Frontal cortex (tissue), 4 donors: ENCODE measurements around the gene PCP4L1. TPM values are rescaled to one million over a fixed set of nuclear protein-coding genes. Genes with fewer than 3 reads are reported as not detected.
"Not testable (repeated sequence)": the region's sequence is repeated elsewhere in the genome, so short reads cannot be mapped to it uniquely, and the experiment has no call there.

ENCODE experiments used
- DNase-seq, 2 donors: peaks; one replicate each; pipeline ENCODE4 v3.0.0; 2012; ENCODE audit warnings: low spot score in 2 of 2
- FAIRE-seq: peaks from 2 replicates; lab custom pipeline; 2012; peaks lifted over from hg19 to GRCh38; lab: Jason Lieb, UNC
- total RNA-seq: library from RNA; depleted of rRNA; stranded (reverse); fragments of >200 nt; gene quantifications from one replicate; pipeline ENCODE4 v1.2.3, GENCODE V29; 2014
- donor health status: control.
- donor health status: control.
- donor health status: control.

The PCP4L1 gene
- total RNA-seq: 6.9 TPM

- DNase-seq (peak; percentile 68 to 77), FAIRE-seq (no peak)
These were observed at the start of gene PCP4L1 for GRCh38 chr1:161258439-161259344. TSS of gene PCP4L1 (plus strand) at chr1:161258745. CDS start at chr1:161258975, 230 bp downstream.

DNA sequence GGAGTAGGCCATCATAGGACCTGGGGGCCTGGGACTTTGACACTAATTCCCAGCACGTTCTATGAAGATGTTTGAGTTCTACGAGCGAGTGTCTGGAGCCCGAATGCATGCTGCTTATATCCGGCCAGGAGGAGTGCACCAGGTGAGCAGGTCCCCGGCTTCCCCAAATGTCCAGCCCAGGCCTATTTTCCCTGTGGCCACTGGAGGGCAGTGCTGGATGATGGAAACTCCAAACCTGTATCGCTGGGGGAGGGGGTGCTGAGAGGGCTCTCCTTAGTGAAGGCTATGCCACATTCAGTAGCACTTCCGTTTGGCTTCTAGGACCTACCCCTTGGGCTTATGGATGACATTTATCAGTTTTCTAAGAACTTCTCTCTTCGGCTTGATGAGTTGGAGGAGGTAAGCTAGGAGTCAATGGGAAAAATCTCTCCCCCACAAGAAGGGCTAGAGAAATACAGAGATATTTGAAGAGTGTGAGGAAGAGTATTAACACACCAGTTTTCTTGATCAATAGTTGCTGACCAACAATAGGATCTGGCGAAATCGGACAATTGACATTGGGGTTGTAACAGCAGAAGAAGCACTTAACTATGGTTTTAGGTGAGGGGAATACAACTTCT, 48.6 kb upstream of the PCP4L1 start:
- DNase-seq (peak in 1 of 2 donors; percentile 73), FAIRE-seq (no peak)

DNA sequence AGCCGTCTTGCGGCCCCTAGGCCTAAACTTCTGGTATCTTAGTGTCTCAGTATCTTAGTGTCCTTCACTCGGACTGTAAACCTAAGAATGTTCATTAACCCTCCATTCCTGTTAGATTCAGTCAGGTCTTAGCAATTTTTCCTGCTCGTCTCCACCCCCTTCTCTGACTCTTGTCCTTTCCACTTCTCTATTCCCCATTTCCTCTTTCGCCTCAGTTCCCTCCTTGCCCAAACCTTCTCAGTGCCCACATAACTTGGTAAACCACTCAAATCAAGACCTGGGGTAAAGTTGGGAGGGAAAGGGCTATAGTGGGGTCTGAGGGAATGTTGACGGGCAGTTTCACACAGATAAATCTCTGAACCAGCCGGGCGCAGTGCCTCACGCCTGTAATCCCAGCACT, 44.2 kb upstream of the PCP4L1 start:
- FAIRE-seq (no peak), DNase-seq (no peak)

DNA sequence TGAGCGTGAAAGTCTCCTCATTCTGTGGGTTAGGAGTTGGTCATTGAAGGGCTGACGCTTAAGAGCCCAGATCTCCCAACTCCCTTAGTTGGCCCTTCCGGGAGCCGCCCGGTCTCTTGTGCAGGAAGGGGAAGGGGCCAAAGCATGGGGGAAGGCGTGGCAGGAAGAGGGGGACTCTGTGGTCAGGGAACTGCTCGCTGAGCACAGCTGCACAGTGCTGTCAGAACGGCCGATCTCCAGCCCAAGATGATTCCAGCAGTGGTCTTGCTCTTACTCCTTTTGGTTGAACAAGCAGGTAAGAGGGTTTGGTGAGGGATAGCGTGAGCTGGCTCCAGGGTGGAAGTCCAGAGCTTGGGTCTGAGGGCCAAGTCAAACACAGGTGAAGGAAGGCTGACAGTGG, 43.5 kb upstream of the PCP4L1 start, which contains the start of gene FCER1G:
TSS of gene FCER1G (plus strand) at position 220 of the 400 bp plus-strand sequence. CDS start at position 247, 27 bp downstream.
- no peak for FAIRE-seq
- DNase-seq: no peak

DNA sequence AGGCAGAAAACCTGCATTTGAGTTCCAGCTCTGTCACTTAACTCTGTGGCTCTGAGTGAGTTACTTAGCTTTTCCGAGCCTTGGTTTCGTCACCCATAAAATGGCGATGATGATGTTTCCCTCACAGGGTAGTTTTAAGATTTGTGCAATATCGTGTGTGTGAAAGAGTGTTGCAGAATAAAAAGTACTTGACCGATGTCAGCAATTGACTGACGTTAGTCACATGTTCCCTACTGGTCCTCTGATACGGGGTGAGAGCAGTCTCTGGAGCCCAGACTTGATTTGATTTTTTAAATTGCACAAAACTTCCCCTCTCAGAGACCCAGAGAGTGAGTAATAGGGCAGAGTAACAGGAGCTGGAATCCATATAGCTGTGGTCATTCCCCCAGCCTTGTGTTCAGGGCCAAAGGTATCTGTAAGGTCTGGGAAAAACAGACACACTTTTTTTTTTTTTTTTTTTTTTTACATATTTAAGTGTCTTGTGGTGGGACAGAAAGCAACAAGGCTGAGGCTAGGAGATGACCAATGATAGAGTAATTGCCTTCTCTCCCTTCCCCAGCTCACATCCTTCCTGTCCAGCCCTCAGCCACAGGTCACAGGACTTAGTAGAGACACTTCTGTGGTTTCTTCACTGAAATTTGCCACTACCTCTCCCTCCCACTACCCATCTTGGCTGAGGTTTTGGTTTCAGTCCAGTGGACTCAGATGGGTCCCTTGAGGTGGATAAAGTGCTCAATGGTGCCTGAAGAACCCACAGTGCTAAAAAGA, 41.4 kb upstream of the PCP4L1 start:
- DNase-seq (no peak), FAIRE-seq (no peak)

DNA sequence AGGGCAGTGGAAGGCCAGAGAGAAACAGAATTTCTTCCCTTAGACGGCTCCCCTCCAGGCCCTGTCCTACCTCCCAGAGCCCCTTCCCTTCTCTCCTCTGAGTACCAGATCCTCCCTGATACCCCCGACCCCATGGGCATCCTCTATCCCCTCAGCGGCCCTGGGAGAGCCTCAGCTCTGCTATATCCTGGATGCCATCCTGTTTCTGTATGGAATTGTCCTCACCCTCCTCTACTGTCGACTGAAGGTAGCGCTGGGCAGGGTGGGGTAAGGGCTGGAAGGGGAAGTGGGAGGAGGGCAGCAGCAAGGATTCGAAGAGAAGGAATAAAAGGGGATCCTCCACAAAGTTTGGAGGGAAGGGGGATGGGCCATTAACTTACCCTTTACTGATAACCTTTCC, 40.7 kb upstream of the PCP4L1 start:
- FAIRE-seq (no peak), DNase-seq (no peak)

DNA sequence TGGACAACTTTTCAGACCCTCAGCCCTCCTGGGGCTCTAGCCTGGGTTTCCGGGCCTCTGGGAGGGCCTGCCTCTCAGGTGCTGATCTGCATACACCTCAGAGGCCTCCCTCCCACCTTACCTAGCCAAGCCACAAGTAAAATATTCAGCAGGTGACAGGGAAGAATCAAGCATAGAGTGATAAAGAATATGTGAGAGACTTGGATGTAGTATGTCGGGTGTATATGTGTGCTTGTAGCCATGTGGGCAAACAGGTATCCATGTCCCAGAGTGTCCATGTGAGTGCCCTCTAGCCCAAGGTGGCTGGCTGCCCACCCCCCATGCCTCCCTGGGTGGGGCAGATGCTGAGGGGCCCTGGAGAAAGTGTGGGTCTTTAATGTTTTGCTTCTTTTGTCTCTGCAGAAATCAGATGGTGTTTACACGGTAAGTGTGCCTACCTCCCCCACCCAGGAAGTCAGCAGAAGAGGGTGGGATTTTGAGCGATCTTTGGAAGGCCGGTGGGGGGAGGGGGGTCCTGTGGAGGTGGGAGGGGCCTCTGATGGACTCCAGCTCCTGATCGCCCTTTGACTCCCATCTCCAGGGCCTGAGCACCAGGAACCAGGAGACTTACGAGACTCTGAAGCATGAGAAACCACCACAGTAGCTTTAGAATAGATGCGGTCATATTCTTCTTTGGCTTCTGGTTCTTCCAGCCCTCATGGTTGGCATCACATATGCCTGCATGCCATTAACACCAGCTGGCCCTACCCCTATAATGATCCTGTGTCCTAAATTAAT, 40.1 kb upstream of the PCP4L1 start:
- DNase-seq: no peak
- FAIRE-seq: no peak

DNA sequence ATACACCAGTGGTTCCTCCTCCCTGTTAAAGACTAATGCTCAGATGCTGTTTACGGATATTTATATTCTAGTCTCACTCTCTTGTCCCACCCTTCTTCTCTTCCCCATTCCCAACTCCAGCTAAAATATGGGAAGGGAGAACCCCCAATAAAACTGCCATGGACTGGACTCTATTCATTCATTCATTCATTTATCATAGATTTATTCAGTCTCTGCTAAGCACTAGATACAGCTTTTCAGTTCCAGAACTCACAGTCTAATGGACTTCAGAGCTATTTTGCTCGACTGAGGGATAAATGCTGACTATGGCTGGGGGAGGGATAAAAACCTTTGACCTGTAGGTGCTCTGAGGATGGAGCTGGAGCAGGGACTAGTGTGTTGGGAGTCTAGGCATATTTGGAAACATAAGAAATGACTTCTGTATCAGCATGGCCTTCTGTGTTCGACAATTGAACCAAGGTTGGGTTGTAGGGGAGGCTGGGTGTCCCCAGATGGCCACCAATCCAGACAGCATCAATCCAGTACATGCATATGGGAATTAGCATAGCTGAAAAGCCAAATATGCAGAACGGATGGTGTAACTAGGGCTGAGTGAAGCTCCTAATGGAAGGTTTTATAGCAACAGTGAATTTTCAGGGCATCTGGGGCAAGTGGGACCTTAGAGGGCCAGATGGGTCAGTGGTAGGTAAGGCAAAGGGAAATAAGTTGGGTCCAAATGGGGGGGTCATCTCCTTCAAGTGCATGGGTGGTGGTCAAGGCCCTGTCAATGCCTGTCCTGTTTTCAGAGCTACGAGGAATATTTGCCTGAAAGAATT, 39.3 kb upstream of the PCP4L1 start:
- no peak for DNase-seq
- no peak for FAIRE-seq

- DNase-seq (no peak), FAIRE-seq (no peak)
These were observed 38.5 kb upstream of the PCP4L1 start for GRCh38 chr1:161220002-161220401.

DNA sequence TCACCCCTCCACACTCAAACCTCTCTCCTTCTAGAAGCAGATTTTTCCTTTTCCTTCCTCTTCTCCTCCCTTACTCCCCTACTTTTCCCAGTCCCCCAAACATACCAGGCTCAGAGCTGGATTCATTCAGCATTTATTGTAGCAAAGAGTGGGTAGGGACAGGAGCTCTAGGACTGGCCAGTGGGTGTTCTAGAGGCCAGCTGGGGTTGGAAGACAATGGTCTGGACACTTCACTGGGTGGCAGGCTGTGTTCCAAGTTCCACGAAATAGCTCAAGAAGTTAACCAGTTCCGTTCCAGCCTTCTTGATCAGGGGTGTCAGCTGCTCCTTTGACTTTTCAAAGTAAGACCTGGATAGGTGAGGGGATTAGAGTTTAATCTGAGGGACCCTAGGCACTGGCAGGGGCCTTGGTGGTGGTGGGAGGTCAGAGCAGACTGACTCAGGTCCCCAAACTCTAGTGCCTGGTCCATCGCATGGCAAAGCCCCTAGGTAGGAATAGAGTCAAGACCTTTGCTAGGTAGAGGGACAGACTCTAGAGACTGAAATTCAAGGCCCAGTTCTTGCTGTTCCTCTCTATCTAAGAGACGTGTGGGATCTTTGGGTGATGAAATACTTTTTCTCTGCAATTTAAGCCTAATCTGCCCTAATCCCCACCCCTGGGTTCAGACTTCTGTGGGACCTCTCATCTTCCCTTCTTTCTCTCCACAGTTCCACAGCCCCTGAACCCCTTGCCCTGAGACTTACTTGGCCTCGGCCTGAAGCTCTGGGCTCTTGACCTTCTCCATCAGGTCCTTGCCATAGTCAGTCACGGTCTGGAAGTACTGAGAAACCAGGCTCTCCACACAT, 36.1 kb upstream of the PCP4L1 start:
- DNase-seq (no peak), FAIRE-seq (no peak)

DNA sequence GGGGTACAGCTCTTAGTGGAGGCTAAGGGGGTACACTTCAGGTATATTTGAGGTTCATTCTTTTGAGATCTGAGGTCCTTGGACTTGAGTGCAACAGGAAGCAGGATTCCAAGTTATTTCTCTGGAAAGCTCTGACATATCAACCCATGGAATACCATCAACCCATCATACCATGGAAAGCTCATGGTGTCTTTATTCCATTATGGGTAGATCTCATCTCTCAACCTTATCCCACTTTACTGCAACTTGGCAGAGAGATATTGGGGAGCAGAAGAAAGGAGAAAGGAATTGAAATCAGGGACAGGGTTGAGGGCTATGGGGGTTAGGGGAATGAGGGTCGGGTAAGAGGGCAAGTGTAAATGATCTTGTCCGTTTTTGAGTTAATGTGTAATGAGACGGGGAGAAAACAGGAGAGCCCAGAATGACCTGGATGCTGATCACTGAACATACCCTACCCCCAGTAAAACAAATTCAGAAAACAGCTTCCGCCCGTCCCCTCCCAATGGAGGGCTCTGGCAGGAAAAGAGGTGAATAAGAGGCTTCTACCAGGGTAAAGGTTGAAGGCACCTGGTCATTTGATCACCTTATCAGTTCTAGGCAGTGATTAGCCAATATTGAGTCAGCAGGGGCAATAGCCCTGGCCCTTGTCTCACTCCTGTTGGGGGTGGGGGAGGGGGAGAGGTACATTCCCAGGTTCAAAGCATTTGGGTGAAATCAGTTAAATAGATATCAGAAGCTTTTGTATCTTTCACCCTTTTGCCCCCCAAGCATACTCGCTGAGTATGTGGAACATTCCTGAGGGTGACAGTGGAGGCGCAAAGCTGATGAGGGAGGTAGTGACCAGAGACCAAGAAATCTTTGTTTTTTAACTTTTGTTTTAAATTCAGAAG, 34.5 kb upstream of the PCP4L1 start:
- no peak for DNase-seq
- FAIRE-seq: no peak

DNA sequence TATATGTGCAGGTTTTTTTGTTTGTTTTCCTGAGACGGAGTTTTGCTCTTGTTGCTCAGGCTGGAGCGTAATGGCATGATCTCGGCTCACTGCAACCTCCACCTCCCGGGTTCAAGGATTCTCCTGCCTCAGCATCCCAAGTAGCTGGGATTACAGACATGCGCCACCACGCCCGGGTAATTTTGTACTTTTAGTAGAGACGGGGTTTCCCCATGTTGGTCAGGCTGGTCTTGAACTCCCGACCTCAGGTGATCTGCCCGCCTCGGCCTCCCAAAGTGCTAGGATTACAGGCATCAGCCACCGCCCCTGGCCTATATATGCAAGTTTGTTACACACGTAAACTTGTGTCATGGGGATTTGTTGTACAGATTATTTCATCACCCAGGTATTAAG, 33.9 kb upstream of the PCP4L1 start:
- DNase-seq, FAIRE-seq: not testable (repeated sequence)

- DNase-seq: no peak
These were observed 33.4 kb upstream of the PCP4L1 start for GRCh38 chr1:161225178-161225533.

GRCh38 chr1:161225534-161226319, 32.8 kb upstream of the PCP4L1 start, which contains the start of gene TOMM40L:
TSS of gene TOMM40L (plus strand) at chr1:161226060. CDS start at chr1:161226490, 430 bp downstream.
- peak; percentile 74 to 86 for DNase-seq
- FAIRE-seq: peak; percentile 98

More at GRCh38 chr1:161225178-161225533, 33.4 kb upstream of the PCP4L1 start:
- no peak for FAIRE-seq

GRCh38 chr1:161226320-161226711, 32.2 kb upstream of the PCP4L1 start:
- no peak for DNase-seq
- FAIRE-seq: no peak

DNA sequence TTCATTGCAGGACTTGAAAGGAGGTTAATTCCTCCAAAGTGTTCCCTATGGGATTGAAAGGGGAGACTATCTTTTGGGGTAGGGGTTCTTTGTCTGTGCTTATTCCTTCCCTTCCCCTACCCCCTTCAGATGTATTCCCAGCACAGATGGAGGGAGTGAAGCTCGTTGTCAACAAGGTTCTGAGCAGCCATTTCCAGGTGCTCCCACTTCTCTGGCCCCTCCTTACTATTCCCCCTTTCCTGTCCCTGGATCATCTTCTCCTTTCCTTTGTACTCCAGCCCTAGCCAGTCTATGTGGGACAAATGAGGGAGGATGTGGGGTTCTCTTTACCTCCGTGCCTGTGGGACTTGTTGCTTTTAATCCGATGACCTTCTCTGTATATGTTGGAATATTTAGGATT, 31.8 kb upstream of the PCP4L1 start:
- DNase-seq: no peak
- FAIRE-seq: no peak
